Putamen (tissue), 1 donor: ENCODE measurements around the gene PEX26.
"Not testable (repeated sequence)": the region's sequence is repeated elsewhere in the genome, so short reads cannot be mapped to it uniquely, and the experiment has no call there.

Source experiments
- DNase-seq: peaks from one replicate; pipeline ENCODE4 v3.0.0-alpha.2; 2016; ENCODE audit warnings: low spot score

The PEX26 gene

GRCh38 chr22:18071307-18071967 is 6.4 kb upstream of the PEX26 start:
- not testable (repeated sequence) for DNase-seq

GRCh38 chr22:18071968-18072310 is 5.9 kb upstream of the PEX26 start:
- no peak for DNase-seq

- no peak for DNase-seq
These were observed 4.3 kb upstream of the PEX26 start for GRCh38 chr22:18073467-18073866.

GRCh38 chr22:18073927-18074326 is 3.9 kb upstream of the PEX26 start:
- not testable (repeated sequence) for DNase-seq

- DNase-seq, result no peak
These were observed 2.6 kb upstream of the PEX26 start for GRCh38 chr22:18075101-18075719.

- peak; percentile 93 for DNase-seq
These were observed 1.9 kb upstream of the PEX26 start for GRCh38 chr22:18075720-18076497.

- no peak for DNase-seq
These were observed 627 bp upstream of the PEX26 start for GRCh38 chr22:18077087-18077638.

GRCh38 chr22:18078329-18079041 is 695 bp downstream of the PEX26 start:
- DNase-seq, result no peak

- DNase-seq, result no peak
These were observed 2.0 kb downstream of the PEX26 start for GRCh38 chr22:18079706-18080233.

GRCh38 chr22:18081416-18081815 is 3.6 kb downstream of the PEX26 start:
- no peak for DNase-seq

GRCh38 chr22:18082467-18082866 is 4.7 kb downstream of the PEX26 start:
- no peak for DNase-seq

- no peak for DNase-seq
These were observed 5.6 kb downstream of the PEX26 start for GRCh38 chr22:18083406-18083805.

- DNase-seq, result no peak
These were observed 7.4 kb downstream of the PEX26 start for GRCh38 chr22:18085188-18085587.

- no peak for DNase-seq
These were observed 9.6 kb downstream of the PEX26 start for GRCh38 chr22:18087350-18087855.

GRCh38 chr22:18088825-18089568 is 11.2 kb downstream of the PEX26 start:
- DNase-seq, result no peak

GRCh38 chr22:18090286-18090685 is 12.5 kb downstream of the PEX26 start:
- no peak for DNase-seq

- no peak for DNase-seq
These were observed 13.7 kb downstream of the PEX26 start for GRCh38 chr22:18091478-18091877.

- no peak for DNase-seq
These were observed 14.2 kb downstream of the PEX26 start for GRCh38 chr22:18091916-18092526.

GRCh38 chr22:18093661-18094060 is 15.9 kb downstream of the PEX26 start:
- no peak for DNase-seq

- DNase-seq, result no peak
These were observed 17.5 kb downstream of the PEX26 start for GRCh38 chr22:18095101-18095805.
